Suprapubic skin (tissue), 4 donors: ENCODE results near the gene RAB43. TPM values are rescaled to one million over a fixed set of nuclear protein-coding genes. Genes with fewer than 3 reads are reported as not detected.
"Not testable (repeated sequence)": the region's sequence is repeated elsewhere in the genome, so short reads cannot be mapped to it uniquely, and the experiment has no call there.

Source experiments
- DNase-seq, 2 donors: peaks; one replicate each; pipeline ENCODE4 v3.0.0-alpha.2; 2019; ENCODE audit warnings: low spot score in 2 of 2
- H3K27ac ChIP-seq: fragments of 200-600 bp; sonication (generic); one replicate; pipeline ENCODE4 v1.5.1; 2019
- H3K27me3 ChIP-seq: fragments of 200-600 bp; sonication (generic); one replicate; pipeline ENCODE4 v1.5.1; 2019
- H3K36me3 ChIP-seq: fragments of 200-600 bp; sonication (generic); one replicate; pipeline ENCODE4 v1.5.1; 2019
- H3K4me1 ChIP-seq: fragments of 200-600 bp; sonication (generic); one replicate; pipeline ENCODE4 v1.5.1; 2019
- H3K4me3 ChIP-seq: fragments of 200-600 bp; sonication (generic); one replicate; pipeline ENCODE4 v1.5.1; 2019; ENCODE audit warnings: mild to moderate bottlenecking
- H3K9me3 ChIP-seq: fragments of 200-600 bp; sonication (generic); one replicate; pipeline ENCODE4 v1.5.1; 2019
- CTCF ChIP-seq, 2 donors: fragments of 200-600 bp in 1 of 2; fragments of 450-650 bp in 1 of 2; sonication (generic) in 1 of 2; IDR thresholded peaks; one replicate each; pipeline ENCODE4 v1.5.1; 2016 to 2019; ENCODE audit warnings: antibody characterized with exemption in 2 of 2, mild to moderate bottlenecking in 1 of 2, moderate library complexity in 1 of 2
- EP300 ChIP-seq: sonication (generic); formaldehyde crosslinking; IDR thresholded peaks from one replicate; pipeline ENCODE4 v1.6.1; 2017; ENCODE audit warnings: antibody characterized with exemption
- POLR2A ChIP-seq, 2 donors: fragments of 450-650 bp; IDR thresholded peaks; one replicate each; pipeline ENCODE4 v1.6.1; 2017; ENCODE audit warnings: antibody characterized with exemption in 2 of 2, mild to moderate bottlenecking in 2 of 2, moderate library complexity in 2 of 2
- POLR2AphosphoS5 ChIP-seq, 3 donors: sonication (generic); formaldehyde crosslinking; IDR thresholded peaks; one replicate each; pipeline ENCODE4 v1.6.1; 2017; ENCODE audit warnings: antibody characterized with exemption in 3 of 3
- WGBS: methylation state at CpG from one replicate; pipeline ENCODE4 v1.1.5; 2018; 5-methylcytosine and 5-hydroxymethylcytosine counted together
- total RNA-seq, 4 donors: library from RNA; depleted of rRNA; stranded (reverse); fragments of >200 nt; gene quantifications; one replicate each; pipeline ENCODE4 v1.1.0, GENCODE V29; 2016

The RAB43 gene
- total RNA-seq, 4 donors from 2014 or later = 7.3 to 20.4 (median 8.3) TPM

- Histone ChIP-seq H3K9me3 (no peaks in the 10 kb centered on the region), H3K4me1 (peaks cover 29% of the 10 kb centered on the region), H3K27me3 (no peaks in the 10 kb centered on the region), H3K27ac (peak overlapping the region; percentile 97), H3K4me3 (peak overlapping the region; percentile 90), H3K36me3 (peaks cover 31% of the 10 kb centered on the region)
- no peak for DNase-seq
- WGBS = 3% methylated on average over 12 of the region's 12 CpGs
- TF ChIP-seq EP300 = no peak
- no peak for TF ChIP-seq POLR2A (IDR thresholded peaks at IDR 0.05)
- no peak for TF ChIP-seq POLR2AphosphoS5 (IDR thresholded peaks at IDR 0.05)
- no peak for TF ChIP-seq CTCF (IDR thresholded peaks at IDR 0.05)
These were observed 40.3 kb upstream of the RAB43 start for GRCh38 chr3:129161860-129162271.

GRCh38 chr3:129160891-129161859, 39.6 kb upstream of the RAB43 start, which contains the start of gene ISY1:
ISY1 (minus strand) TSS chr3:129161063; CDS start chr3:129160975, 88 bp downstream.
- Histone ChIP-seq H3K4me3 (peak within 1 kb of the TSS; percentile 90), H3K9me3 (no peaks in the 10 kb centered on the region), H3K27ac (peak within 1 kb of the TSS; percentile 97), H3K4me1 (peaks cover 29% of the 10 kb centered on the region), H3K27me3 (no peaks in the 10 kb centered on the region), H3K36me3 (peaks cover 31% of the 10 kb centered on the region)
- WGBS = under 1% methylated on average over 67 of the region's 67 CpGs
- DNase-seq = peak; percentile 92
- TF ChIP-seq POLR2A (IDR thresholded peaks at IDR 0.05) = peak; percentile 66 to 72
- no peak for TF ChIP-seq EP300
- peak in 2 of 3 donors; percentile 63 to 74 for TF ChIP-seq POLR2AphosphoS5 (IDR thresholded peaks at IDR 0.05)
- TF ChIP-seq CTCF (IDR thresholded peaks at IDR 0.05) = peak; percentile 71 to 91

GRCh38 chr3:129144786-129145185, 23.2 kb upstream of the RAB43 start:
- Histone ChIP-seq H3K4me1 (no peaks in the 10 kb centered on the region), H3K27ac (no peak overlapping the region), H3K9me3 (no peaks in the 10 kb centered on the region), H3K27me3 (no peaks in the 10 kb centered on the region), H3K4me3 (no peak overlapping the region), H3K36me3 (peaks cover 59% of the 10 kb centered on the region)
- no peak for TF ChIP-seq CTCF (IDR thresholded peaks at IDR 0.05)
- no peak for TF ChIP-seq POLR2A (IDR thresholded peaks at IDR 0.05)
- no peak for TF ChIP-seq POLR2AphosphoS5 (IDR thresholded peaks at IDR 0.05)
- no peak for TF ChIP-seq EP300
- DNase-seq = no peak

- DNase-seq, H3K27me3 ChIP-seq, H3K27ac ChIP-seq, H3K9me3 ChIP-seq, H3K4me3 ChIP-seq, H3K4me1 ChIP-seq: not testable (repeated sequence)
- 90% methylated on average over 5 of the region's 5 CpGs for WGBS
- H3K36me3 ChIP-seq = peaks cover 79% of the 10 kb centered on the region
These were observed 19.4 kb upstream of the RAB43 start for GRCh38 chr3:129141011-129141410.

- WGBS = 77% methylated on average over 1 of the region's 1 CpG
- H3K36me3 ChIP-seq = peaks cover 82% of the 10 kb centered on the region
These were observed 18.3 kb upstream of the RAB43 start for GRCh38 chr3:129139911-129140310.

GRCh38 chr3:129136275-129136674, 14.7 kb upstream of the RAB43 start:
- H3K4me1 ChIP-seq, H3K9me3 ChIP-seq, H3K27ac ChIP-seq, H3K27me3 ChIP-seq, DNase-seq, H3K4me3 ChIP-seq: not testable (repeated sequence)
- H3K36me3 ChIP-seq = peaks cover 98% of the 10 kb centered on the region
- WGBS = 93% methylated on average over 10 of the region's 10 CpGs

More at GRCh38 chr3:129139911-129140310, 18.3 kb upstream of the RAB43 start:
- Histone ChIP-seq H3K27me3 (no peaks in the 10 kb centered on the region), H3K27ac (no peak overlapping the region), H3K4me1 (no peaks in the 10 kb centered on the region), H3K9me3 (no peaks in the 10 kb centered on the region), H3K4me3 (no peak overlapping the region)
- TF ChIP-seq POLR2A (IDR thresholded peaks at IDR 0.05) (no peak), POLR2AphosphoS5 (IDR thresholded peaks at IDR 0.05) (no peak), CTCF (IDR thresholded peaks at IDR 0.05) (no peak), EP300 (no peak)
- no peak for DNase-seq
